ENCODE measurements around the gene SNX9.
"Not testable (repeated sequence)": the region's sequence is repeated elsewhere in the genome, so short reads cannot be mapped to it uniquely, and the experiment has no call there.

SNX9 gene

GRCh38 chr6:157823001-157823527, at the start of gene SNX9:
Gene SNX9, plus strand, starts transcription at chr6:157823246. Its CDS starts 189 bp downstream, at chr6:157823435.
- DNase-seq, result peak; percentile 89

GRCh38 chr6:157773248-157773773, 49.7 kb upstream of the SNX9 start:
- no peak for DNase-seq

GRCh38 chr6:157774153-157775135, 48.6 kb upstream of the SNX9 start:
- peak; percentile 70 for DNase-seq

GRCh38 chr6:157775376-157775775, 47.7 kb upstream of the SNX9 start:
- DNase-seq, result no peak

GRCh38 chr6:157777344-157777743, 45.7 kb upstream of the SNX9 start:
- no peak for DNase-seq

GRCh38 chr6:157778719-157779118, 44.3 kb upstream of the SNX9 start:
- DNase-seq, result peak; percentile 71

- DNase-seq, result peak; percentile 58
Observed at GRCh38 chr6:157779705-157780604, 43.1 kb upstream of the SNX9 start.

- no peak for DNase-seq
Observed at GRCh38 chr6:157785636-157786035, 37.4 kb upstream of the SNX9 start.

GRCh38 chr6:157786221-157786620, 36.8 kb upstream of the SNX9 start:
- no peak for DNase-seq

GRCh38 chr6:157787080-157787479, 36.0 kb upstream of the SNX9 start:
- peak; percentile 15 for DNase-seq

- DNase-seq, result no peak
Observed at GRCh38 chr6:157788180-157788579, 34.9 kb upstream of the SNX9 start.

- DNase-seq, result no peak
Observed at GRCh38 chr6:157789297-157789696, 33.7 kb upstream of the SNX9 start.

- DNase-seq, result peak; percentile 29
Observed at GRCh38 chr6:157789861-157790260, 33.2 kb upstream of the SNX9 start.

- peak; percentile 4 for DNase-seq
Observed at GRCh38 chr6:157790548-157791160, 32.4 kb upstream of the SNX9 start.

GRCh38 chr6:157791450-157791849, 31.6 kb upstream of the SNX9 start:
- peak; percentile 54 for DNase-seq

GRCh38 chr6:157792671-157793070, 30.4 kb upstream of the SNX9 start:
- DNase-seq, result no peak

GRCh38 chr6:157794012-157794411, 29.0 kb upstream of the SNX9 start:
- not testable (repeated sequence) for DNase-seq

GRCh38 chr6:157795841-157796240, 27.2 kb upstream of the SNX9 start:
- no peak for DNase-seq

GRCh38 chr6:157798851-157799250, 24.2 kb upstream of the SNX9 start:
- no peak for DNase-seq

GRCh38 chr6:157799561-157799960, 23.5 kb upstream of the SNX9 start:
- DNase-seq, result not testable (repeated sequence)

- no peak for DNase-seq
Observed at GRCh38 chr6:157800420-157801237, 22.4 kb upstream of the SNX9 start.
